Right ventricle myocardium superior (tissue), 1 donor: ENCODE measurements around the gene CSRP1. TPM values are rescaled to one million over a fixed set of nuclear protein-coding genes. Genes with fewer than 3 reads are reported as not detected.
"Not testable (repeated sequence)": the region's sequence is repeated elsewhere in the genome, so short reads cannot be mapped to it uniquely, and the experiment has no call there.

Experiments used
- ATAC-seq: fragments of 200-7000 bp; cut with Tn5 transposase; one replicate; pipeline ENCODE4 v1.9.1; 2020; ENCODE audit warnings: mild to moderate bottlenecking; ENCODE audit not compliant: poor library complexity
- DNase-seq: peaks from one replicate; pipeline ENCODE4 v3.0.0-alpha.2; 2020
- intact Hi-C: fragments of 100-400 bp; cut with DNase I; formaldehyde crosslinking; loops from one replicate; pipeline ENCODE4 v1.11.2; 2022
- long read RNA-seq: library from polyadenylated mRNA; unstranded; transcript quantifications from one replicate; pipeline ENCODE4 v2.0.0, GENCODE V29; 2021
- total RNA-seq: library from RNA; stranded (reverse); fragmentation: NEBNext Ultra II Directional; extraction: Animal tissue kit (Norgen Biotek cat#: 25700); gene quantifications from one replicate; pipeline ENCODE4 v1.2.1, GENCODE V29; 2021
- donor health status: DM: no; HTN: yes; CAD: no; lungs with severe emphysema.

The CSRP1 gene
- total RNA-seq: 53.1 TPM
- long read RNA-seq, full-length matches to known transcripts: 99 of 107 reads
- long read RNA-seq, partial matches to known transcripts: 5 of 107 reads
- long read RNA-seq, other reads (novel, unspliced or antisense): 3 of 107 reads

DNA sequence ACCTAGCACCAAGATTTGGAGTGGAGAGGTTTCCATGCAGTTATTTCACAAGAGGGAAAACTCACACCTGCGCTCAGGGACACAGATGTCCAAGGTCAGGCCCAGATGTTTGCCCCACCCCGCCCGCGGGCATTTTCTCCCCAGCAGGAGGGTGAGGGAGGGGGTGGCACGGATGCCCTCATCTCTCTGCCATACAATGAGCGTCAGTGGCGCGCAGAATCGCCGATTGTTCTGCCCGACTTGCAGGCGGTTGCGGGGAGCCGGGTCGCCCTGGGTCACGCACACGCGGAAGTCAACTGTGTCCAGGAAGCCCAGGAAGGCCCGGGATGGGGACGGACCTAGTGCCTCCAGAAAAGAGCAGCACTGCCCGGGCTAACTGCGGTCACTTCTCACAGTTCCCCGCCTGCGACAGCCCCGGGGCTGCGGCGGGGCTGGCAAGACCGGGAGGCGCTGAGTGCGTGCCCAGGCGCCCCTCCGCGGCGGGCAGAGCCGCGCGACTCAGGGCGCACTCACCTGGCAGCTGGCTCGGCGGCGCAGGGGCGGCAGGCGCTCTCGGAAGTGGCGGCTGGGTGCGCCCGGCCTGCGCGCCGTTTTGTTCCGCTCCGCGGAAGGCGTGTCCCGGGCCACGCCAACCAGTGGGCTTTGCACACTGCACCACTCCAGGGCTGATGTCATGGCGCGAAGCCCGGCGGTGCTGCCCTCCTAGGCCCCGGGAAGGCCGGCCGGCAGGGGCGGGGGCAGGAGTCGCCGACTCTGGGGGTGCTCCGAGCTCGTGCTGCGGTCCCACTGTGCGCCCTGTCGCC, at the start of gene CSRP1:
TSS of gene CSRP1 (minus strand) at position 567 of the 803 bp plus-strand sequence. CDS start 10,820 bp downstream, outside the sequence.
- DNase-seq: peak; percentile 94
- ATAC-seq: peak; percentile 94
- intact Hi-C loops: no loop called here

DNA sequence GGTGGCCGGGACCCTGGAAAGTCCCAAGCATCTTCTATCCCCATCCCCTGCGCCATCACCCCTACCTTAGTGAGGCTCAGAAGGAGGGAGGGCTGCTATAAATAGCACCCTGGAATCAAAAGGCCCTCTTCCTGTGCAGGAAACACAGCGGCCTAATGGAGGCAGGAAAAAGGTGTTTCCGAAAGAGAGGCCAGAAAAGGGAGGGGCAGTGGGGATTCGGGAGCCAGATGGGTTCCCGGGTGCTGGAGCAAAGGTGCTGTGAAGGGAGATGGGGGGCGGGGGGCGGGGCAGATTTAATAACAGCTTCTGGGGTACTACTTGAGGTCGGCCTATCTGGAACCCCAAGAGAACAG, 48.6 kb upstream of the CSRP1 start:
- no peak for ATAC-seq
- DNase-seq: no peak

DNA sequence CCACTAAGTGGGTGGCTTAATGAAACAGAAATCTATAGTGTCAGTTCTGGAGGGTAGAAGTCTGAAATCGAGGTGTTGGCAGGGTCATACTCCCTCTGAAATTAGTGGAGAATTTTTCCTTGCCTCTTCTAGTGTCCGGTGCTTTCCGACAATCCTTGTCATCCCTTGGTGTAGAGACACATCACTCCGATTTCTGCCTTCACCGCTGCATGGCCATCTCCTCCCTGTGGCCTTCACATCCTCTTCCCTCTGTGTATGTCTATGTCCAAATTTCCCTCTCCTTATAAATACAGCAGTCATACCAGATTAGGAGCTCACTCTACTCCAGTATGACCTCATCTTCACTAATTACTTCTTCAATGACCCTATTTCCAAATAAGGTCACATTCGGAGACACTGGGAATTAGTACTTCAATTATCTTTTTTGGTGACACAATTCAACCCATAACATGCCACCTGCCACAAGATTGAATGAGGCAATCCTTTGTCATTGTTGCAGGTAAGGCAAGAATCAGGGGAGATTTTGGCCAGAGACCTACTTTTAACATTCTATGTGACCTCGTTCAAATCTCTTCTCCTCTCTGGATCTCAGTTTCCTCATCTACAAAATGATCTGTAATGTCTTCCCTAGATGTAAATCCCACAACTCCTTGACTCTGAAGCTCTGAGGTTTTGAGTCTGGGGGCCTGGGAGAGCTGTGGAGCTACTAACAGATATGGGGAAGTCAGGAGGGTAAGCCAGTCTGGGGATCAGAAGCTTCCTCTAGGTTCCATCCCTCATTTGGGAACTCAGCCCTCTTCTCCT, 48.1 kb upstream of the CSRP1 start:
- intact Hi-C loops: no loop called here
- ATAC-seq: no peak

More for the DNA sequence above, 48.6 kb upstream of the CSRP1 start:
- intact Hi-C loops: no loop called here

DNA sequence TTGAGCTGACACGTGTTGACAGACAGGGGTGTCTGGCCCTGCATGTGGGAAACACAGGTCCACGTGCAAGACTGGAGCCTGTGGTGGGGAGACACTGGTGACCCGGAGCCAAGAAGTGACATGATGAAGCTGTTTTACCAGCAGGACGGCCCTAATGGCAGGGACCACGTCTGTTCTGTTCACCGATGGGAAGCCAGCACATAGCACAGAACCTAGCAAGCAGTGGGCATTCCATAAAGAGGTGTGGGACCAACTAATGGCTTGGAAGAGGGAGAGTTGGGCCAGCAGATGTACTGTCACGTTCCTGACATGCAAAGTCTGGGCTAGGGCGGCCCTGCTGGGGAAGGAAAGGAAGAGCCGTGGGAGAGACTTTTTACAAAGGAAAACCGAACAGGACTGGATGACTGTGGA, 47.3 kb upstream of the CSRP1 start:
- DNase-seq: no peak
- intact Hi-C loops: no loop called here
- peak; percentile 58 for ATAC-seq

More for the DNA sequence above, 48.1 kb upstream of the CSRP1 start:
- no peak for DNase-seq

DNA sequence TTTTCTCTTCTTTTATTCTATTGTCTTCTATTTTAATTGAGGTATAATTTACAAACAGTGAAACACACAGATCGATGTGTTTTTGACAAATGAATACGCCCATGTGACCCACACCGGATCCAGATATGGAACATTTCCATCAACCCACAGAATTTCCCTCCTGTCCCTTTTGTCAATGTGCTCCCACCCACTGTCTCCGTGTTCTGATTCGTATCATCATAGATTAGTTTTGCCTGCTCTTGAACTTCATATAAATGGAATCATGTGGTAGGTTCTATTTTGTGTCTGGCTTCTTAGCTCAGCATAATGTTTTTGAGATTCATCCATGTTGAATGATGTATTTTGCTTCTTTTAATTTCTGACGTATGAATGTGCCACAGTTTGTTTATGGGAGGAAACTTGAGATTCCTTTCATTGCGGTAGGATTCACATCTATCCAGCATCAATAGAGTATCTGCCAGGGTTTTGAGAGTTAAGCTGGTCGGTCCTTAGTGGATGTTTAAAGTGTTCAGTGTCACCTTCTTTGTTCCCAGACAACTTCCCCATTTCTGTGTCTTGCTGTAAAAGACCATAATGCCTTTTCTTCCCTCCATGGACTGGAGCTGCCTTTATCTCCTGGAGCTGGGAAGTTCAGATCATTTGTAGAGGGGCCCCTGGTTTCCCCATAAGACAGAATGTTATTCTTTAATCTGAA, 46.7 kb upstream of the CSRP1 start:
- intact Hi-C loops: no loop called here
- DNase-seq (no peak), ATAC-seq (no peak)

DNA sequence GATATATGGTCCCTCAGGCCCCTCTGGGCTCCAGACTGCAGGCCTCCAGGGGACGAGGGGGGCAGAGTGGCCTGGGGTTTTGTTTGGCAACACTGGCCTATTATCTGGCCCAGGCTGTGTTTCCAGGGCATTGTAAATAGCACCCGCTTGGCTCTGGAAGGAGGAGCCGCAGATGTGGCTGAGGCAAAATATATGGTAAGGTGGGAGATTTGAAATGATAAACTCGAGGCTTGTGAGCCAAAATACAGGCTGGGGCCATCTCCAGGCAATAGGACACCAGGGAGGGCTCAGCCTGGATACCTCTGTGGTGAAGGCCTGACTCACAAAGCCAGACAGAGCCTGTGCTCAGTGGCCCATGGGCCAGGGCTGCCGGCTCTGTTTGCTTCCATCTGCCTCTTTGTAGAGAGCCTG, 46.0 kb upstream of the CSRP1 start:
- ATAC-seq (peak; percentile 21), DNase-seq (no peak)
- intact Hi-C loops: no loop called here

- DNase-seq (no peak), ATAC-seq (no peak)
- intact Hi-C loops: no loop called here
Observed at GRCh38 chr1:201551877-201552731, 45.2 kb upstream of the CSRP1 start.

DNA sequence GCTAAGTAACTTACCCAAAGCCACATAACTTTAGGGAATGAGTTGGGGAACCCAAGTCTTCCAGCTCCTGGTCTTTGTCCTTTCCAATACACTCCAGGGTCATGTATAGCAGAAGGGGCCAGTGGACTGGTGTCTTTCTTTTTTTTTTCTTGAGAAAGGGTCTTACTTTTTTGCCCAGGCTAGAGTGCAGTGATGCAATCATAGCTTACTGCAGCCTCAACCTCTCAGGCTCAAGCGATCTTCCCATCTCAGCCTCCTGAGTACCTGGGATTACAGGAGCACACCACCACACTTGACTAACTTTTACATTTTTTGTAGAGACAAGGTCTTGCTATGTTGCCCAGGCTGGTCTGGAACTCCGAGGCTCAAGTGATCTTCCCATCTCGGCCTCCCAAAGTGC, 44.2 kb upstream of the CSRP1 start:
- no peak for ATAC-seq
- intact Hi-C loops: no loop called here
- DNase-seq: no peak

DNA sequence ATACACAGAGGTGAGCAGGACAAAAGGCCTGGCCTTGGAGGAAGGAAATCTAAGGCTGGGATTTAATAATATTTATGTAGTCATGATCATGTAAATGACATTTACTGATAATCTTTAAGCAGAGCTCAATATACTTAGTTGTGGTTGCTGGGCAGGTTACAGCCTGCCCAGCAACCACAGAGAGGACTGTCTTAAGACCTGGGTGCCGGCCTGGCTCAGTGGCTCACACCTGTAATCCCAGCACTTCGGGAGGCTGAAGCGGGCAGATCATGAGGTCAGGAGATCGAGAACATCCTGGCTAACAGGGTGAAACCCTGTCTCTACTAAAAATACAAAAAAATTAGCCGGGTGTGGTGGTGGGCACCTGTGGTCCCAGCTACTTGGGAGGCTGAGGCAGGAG, 42.6 kb upstream of the CSRP1 start:
- intact Hi-C loops, ATAC-seq, DNase-seq: not testable (repeated sequence)

DNA sequence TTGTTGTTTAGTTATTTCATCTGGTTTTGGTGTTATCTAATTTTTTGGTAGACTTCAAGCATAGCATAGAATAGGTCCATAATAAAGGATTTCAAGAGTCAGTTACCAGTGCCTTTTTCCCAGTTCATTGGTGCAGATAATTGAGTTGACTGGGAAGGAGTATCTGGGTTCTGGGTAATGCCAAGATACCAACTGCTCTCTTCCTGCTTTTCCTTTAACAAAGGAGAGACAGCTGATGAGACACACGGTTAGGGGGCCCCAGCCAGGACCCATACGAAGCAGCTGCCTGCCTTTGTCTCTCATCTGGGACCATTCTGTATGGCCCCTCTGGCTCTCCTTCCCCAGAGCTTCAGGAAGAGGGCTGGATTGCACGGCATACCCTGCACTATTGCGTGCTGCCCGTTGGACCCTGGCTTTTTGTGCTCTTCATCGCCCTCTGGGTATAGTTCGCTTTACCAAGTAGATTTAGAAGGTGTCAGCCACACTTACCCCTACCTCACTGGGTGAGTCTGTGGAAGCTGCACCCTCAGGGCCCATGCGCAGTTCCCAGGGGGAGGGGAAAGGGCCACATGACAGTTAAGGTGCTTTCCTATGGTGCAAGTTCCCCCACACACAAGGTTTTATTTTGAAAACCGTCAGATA, 39.0 kb upstream of the CSRP1 start:
- intact Hi-C loops: no loop called here
- ATAC-seq (no peak), DNase-seq (no peak)

- DNase-seq: no peak
- intact Hi-C loops: no loop called here
- no peak for ATAC-seq
Observed at GRCh38 chr1:201544710-201545109, 37.8 kb upstream of the CSRP1 start.

DNA sequence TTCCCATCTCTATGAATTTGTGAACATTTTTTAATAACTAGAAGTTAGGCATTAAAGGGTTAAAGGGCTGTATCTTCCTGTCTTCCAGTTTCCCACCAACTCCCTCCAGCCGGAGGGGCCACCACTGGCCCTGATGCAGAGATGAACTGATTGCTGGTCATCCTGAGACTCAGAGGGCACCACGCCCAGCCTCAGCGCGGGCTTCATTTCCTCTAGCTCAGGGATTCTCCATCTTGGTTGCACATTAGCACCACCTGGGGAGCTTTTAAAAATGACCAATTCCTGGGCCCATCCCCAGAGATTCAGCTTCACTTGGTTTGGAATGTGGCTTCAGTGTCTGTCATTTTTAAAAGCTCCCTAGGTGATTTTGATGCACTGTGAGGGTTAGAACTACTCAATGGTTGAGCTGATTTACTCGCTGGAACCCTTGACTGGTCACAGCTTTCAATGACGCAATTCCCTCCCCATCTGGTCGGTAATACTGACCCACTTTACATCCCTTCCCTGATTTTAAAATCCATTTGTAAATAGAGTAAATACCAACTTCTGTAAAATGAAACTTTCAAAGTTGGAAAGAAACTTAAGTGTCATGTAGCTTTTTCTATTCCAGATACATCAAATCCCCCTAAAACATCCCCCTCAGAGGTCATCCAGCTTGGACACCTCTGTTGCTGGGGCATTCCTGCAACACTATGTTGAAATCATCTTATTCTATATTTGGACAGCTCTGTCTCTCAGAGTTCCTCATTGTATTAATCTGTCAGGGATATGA, 37.1 kb upstream of the CSRP1 start:
- ATAC-seq (no peak), DNase-seq (no peak)
- intact Hi-C loops: no loop called here

GRCh38 chr1:201542309-201543035, 35.5 kb upstream of the CSRP1 start:
- DNase-seq (no peak), ATAC-seq (peak; percentile 21)
- intact Hi-C loops: no loop called here

- intact Hi-C loops: no loop called here
- DNase-seq: no peak
- ATAC-seq: no peak
Observed at GRCh38 chr1:201540846-201541735, 34.2 kb upstream of the CSRP1 start.

- ATAC-seq (peak; percentile 18), DNase-seq (peak; percentile 61)
- intact Hi-C loops: no loop called here
Observed at GRCh38 chr1:201539561-201540431, 32.9 kb upstream of the CSRP1 start.
